HG03571 (cell line): Measurements from ENCODE around the gene TNS1.

Experiments used
- ATAC-seq: cut with Tn5 transposase; IDR thresholded peaks from one replicate; pipeline ENCODE4 v1.9.1; 2021; ENCODE audit not compliant: unreplicated experiment

TNS1 gene

DNA sequence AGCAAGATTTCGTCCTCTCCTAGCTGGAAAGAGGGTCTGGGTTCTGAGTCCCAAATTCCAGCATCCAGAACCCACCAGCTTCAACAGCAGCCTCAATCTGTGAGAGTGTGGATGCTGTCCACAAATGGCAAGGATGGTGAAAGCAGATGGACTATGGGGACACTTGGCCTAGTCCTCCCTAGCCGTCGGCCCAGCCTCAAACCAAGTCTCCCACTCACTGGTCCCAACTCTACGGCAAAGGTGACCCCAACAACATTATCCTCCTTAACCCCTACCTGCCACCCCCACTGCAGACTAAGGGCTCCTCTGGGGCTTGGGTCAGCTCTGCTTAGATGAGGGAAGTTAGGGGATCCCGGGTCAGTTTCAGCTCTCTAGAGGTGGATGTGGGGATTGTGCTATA lies 57.3 kb downstream of the TNS1 start:
- no peak for ATAC-seq

DNA sequence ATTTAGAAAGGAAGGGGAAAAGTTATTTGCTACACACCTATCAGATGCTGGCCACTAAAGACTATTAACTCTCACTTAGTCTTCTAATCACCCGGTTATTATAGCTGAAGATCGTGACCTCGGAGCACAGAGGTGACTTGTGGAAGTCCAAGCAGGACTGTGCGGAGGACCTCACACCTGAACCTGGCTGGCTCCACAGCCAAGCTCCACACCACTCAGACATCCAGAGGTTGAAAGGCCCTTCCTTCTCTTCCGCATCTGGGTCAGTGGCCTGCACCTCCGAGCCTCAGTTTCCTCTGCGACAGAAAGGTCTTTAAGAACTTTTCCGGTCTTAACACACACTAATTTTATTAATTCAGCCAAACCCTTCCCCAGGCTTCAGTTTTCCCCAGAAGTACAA lies 57.9 kb downstream of the TNS1 start:
- ATAC-seq, result no peak

DNA sequence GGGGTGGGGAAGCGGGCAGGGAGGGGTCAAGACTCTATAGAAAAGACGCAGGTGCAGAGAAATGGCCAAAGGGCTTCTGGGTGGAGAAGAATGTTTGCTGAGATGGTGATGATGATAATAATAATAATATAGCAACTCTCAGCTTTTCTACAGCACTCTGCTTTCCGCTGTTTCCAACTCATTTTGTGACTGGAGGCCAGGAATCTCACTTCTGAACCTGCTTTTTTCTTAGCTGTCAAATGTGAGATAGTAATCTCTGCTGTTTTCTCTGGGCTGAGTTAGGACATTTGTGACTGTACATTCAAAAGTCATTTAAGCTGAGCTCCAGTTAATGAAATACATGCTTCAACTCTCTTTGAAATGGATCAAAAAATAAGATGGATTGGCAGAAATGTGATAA lies 58.4 kb downstream of the TNS1 start:
- ATAC-seq, result no peak

DNA sequence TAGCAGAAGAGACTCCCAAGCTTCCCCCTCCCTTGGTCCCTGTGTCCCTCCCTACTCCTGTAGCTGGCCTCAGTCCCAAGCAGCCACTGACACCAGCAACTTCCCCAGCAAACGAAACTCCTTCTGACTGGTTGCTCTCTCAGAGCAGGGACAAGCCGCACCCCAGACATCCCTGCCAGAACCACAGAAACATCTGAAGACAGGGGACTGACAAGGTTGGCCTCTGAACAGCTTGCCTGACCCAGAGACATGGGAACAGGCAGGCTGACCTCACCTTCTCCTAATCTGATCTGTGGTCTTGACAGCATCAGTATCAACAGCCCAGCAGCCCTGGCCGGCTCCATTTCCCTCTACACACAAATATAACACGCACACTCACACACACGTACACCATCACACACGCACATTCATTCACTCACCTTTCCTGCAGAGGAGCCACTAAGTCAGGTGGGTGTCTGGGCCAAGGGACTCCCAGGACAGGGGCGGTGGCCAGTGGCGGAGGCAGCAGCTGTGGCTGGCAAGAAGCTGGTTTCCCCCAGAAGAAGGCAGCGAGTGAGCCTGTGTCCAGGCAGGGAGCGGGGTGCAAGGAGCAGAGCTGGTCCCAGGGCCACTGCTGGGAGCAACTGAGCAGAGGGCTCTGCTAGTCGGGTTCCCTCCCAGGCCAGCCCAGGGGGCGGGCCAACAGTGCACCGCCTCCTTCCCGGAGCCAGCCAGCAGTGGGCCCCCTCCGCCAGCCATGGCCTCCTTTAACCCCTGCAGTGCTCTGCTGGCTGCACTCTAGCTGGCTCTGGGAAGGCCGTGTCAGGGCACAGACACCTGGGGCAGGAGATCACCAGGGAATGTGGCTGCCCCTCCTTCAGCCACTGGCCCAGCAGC lies 59.1 kb downstream of the TNS1 start:
- ATAC-seq, result no peak

DNA sequence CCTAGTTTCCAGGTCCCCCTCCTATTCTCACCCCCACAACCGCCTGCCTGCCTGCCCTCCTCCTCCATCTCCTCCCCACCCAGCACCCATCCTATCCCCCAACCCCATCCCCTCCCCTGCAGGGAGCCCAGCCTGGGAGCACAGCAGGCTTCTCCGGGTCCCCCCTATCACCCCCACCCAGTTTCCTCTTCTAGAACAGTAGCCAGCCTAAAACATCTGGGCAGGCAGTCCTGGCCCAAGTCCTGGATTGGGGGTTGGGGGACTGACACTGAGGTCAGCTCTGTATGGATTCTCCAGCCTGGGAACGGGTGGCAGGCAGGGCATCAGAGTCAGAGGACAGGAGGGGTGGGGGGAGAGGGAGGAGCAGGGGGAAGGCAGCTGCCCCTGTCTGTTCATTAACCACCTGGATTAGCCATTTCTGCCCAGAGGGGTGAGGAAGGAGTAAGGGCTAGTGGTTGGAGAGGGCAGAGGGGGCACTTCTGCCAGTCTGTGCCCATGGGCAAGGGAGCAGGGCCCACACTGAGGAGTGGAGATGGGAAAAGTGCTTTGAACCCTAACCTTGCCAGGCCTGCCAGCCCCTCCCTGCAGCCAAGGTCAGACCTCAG lies 60.0 kb downstream of the TNS1 start:
- no peak for ATAC-seq

DNA sequence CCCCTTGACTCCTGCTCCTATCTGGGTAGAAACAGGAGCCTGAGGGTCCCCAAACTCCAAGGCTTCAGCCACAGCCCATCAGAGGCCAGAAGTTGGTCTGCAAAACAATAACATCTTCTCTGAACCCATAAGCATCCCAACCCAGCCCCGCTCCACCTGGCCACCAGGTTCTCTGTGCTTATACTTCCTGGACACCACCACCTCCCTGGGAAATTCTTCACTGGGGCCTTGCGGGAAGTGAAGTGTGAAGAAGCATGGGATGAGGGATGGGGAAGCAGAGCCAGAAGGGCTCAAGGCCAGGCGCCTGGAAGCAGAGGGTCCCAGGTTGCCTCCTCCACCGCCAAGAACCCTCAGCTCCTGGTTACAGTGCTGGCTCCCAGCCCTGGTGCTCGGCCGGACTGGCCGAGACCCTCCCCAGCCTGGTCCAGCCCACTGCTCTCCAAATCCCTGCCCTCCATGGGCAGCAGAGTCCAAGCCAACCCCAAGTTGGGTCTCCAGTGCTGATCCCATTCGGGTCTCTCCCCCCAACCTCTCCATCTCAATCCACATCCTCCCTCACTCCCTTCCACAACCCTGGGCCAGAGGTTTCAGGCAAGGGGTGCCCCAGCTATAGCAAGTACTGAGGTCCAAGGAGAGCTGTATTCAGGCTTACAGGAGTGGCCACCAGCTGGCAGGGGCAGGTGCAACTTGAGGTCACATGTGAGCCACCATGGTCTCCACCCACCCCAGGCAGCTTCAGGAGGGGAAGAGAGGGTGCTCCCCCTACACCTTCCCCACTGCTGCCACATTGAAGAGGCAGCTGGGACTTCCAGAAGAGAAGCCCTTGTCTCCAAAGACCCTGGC lies 60.7 kb downstream of the TNS1 start:
- no peak for ATAC-seq

DNA sequence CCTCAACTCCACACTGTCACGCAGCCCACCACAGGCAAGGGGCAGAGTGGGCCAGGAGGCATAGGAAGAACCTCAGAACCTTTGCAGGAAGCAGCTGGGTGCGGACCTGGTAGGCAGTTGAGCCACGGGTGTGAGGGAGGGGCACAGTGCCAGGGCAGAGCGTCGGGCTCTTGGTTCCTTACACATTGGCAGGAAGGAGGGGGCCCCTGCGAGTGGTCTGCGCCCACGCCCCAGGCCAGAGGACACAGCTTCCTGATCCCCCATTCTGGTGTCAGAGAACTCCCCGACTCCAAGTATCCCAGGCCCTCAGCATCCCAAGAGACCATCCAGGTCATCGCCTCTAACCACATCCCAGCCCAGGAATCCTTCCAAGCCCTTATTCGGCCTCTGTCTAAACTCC lies 61.5 kb downstream of the TNS1 start:
- ATAC-seq, result no peak

DNA sequence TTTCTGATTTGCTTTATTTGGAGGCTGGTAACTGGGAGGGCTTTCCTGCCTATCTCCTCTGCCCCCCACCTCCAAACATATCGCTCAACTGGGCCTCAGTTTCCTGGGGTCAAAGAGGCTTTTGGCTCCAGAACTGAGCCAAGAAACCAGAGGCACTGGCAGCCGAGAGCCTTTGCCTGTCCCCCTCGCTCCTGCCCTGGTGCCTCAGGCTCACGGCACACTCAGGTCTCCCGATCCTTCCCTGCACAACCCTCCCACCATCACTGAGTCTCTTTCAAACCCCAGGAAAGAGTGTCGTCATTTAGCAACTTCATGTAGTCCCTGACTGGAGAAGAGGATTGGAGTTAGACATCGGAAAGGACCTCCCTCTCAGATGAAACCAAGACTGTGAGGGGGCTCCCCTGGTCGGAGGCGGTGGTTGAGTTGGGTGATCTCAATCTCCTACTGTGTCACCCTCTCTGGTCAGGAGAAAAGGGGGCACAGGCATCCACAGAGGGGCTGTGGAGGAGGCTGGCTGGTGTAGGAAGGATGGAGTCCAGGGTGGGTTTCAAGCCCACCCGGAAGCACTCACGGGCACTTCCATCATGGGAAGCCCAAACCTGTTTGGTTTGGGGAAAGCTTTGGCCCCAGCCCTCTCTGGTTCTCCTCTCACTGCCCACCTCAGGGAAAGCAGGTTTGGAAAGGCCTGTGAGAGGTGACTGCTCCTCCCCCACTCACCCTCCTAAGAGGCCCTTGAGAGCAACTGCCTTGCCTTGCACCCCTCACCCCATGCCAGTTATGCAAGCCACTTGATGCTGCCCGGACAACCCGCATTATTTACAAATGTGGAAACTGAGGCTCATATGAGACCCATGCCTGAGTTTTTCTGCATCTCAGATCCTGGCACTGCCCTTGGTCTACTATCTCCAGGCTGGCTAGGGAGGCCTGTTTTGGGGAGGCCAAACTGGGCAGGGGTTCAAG lies 62.3 kb downstream of the TNS1 start:
- no peak for ATAC-seq

DNA sequence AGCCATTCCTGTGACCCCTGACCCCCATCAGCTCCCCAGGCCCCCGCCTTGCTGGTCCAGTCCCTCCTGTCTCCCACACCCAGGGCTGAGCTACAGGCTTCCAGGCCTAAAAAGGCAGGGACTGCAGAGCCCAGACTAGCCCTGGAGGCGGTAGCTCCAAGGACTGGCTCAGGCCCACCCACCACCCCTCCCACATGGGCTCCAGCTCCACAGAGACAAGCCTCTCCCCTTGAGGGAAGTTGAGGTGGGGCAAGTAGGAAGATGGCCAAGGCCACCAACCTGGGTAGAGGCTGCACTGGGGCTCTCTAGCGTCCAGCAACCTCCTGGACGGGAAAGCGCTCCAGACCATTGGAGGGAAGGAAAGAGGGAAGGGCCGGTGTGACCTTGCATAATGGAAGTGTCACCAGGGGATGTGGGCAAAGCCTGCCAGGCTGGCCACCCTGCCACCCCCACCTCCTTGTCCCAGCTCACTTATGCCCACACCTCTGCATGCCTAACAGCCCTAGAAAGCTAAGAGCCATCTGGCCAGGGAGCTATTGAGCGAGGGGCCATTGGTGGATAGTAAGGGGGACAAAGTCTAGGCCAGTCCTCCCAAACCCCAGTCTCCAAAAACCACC lies 63.1 kb downstream of the TNS1 start:
- no peak for ATAC-seq

DNA sequence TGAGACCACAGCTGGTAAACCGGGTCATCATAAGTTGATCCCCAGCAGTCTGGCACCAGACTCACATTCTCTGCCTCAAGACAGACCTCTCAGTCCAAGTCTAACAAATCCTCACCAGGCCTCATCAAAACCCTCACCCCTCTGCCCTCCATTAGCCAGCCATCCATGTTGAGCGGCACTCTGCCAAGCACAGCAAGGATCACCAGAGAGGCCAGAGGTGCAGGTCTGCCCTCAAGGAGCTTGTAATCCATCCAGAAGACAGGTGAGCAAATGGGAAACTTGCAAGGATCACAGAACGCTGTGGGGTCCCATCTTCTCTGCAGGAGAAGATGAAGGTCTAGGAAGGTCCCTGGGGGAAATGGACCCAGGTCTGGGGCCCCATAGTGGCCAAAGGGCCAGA lies 63.6 kb downstream of the TNS1 start:
- no peak for ATAC-seq

DNA sequence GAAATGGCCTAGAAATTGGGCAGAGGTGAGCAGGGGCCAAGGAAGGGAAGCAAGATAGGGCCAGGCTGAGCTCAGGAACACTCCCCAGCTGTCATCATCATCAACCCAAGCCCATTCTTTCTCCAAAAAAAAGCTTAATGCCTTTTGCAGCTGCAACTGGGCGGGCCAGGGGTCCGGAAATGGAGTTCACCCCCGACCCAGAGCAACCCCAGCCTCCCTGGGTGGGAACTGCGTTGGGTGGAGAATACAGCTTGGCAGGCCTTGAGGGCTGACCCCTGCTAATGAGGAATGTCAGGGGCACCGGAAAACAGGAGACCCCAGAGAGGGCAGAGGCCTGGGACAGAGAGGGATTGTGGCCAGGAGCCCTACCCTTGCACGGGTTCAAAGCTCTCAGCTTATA lies 64.8 kb downstream of the TNS1 start:
- no peak for ATAC-seq

DNA sequence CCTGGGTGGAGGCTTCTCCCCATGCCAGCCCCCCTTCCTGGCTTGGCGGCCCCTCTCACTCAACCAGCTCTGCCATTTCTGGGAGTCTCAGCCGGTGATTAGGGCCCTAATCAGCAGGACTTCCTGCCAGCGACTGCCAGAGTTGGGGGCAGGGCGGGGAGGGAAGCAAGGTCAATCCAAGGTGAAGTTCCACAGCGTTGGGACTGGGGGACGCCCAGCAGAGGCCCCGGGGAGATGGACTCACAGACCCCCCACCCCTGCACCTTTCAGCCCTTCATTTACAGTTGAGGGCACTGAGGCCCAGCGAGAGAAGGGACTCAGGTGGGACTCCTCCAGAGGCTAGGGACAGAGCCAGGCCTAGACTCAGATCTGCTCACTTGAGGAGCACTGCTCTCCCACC lies 65.3 kb downstream of the TNS1 start:
- no peak for ATAC-seq

DNA sequence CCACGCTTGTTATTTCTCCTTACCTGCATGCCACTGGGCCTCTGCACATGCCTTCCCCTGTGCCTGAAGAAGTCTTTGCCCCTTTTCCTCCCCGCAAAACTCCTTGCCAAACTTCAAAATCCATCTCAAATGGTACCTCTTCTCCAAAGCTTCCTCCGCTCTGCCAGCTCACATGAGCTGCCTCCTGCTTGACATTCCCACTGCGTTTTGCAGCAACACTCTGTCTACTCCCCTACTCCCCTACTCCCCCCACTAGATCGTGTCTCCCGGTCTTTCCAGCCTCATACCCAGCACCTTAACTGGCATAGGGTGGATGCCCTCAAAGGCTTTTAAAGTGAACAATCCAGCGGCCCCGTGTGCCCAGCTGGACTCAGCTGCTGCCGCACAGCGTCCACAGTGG lies 65.8 kb downstream of the TNS1 start:
- ATAC-seq, result no peak

DNA sequence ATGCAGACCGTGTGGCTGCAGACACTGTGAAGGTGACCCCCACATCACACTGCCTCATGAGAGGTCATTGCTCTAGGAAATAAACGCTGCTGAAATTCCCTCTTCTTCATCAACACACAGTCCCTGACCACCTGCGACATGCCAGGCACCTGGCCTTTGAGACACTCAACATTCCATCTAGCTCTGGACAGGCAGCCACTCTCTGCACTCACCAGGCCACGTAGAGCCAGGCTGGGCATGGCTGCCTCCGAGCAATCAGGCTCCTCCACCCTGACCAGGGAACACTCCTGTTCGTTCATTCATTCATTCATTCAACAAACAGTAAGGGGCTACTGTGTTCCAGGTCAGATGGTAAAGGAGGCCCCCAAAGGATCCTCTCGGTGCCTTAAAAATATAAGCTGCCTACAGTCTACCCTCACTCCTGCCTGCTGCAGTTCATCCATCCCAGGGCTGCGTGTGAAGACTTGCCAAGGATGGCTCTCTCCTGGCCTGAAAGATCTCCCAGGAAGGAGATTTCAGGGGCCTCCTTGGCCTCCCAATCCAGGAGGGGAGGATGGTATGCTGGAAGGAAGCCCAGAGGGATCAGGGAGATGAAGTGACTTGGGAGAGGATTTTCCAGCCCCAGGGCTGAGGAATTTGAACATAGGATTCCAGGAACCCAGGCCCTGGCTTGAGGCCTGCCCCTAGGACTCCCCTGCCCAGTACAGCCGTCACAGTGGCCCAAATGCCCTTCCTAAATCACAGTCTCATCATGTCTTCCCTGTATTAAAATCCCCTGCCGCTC lies 66.7 kb downstream of the TNS1 start:
- no peak for ATAC-seq

DNA sequence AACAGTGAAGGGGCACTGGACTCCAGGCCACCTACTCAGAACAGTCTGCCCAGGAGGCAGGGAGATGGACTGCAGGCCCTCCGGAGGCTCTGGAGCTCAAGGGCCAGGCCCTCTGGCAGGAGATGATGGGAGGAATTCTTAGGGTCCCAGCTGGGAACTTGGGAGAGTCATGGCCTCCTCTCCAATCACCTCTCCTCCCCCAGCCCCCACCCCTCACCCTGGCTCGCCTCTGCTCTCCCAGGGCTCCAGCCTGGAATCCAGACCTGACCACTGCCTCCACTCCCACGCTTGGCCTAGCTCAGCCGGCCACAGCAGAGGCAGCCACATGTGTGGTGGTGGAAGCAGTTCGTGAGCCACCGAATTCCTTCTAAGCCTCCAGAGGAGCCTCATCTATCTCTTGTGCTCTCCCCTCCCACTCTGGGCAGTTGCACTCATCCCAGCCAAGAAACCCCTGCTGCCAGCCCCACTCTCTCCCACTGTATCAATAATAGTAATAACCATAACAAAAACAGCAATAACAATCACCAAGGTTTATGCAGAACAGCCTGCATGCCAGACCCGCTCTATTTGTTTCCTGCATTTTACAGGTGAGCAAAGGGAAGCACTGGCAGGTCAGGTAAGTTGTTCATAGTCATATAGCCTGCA lies 67.4 kb downstream of the TNS1 start:
- no peak for ATAC-seq

DNA sequence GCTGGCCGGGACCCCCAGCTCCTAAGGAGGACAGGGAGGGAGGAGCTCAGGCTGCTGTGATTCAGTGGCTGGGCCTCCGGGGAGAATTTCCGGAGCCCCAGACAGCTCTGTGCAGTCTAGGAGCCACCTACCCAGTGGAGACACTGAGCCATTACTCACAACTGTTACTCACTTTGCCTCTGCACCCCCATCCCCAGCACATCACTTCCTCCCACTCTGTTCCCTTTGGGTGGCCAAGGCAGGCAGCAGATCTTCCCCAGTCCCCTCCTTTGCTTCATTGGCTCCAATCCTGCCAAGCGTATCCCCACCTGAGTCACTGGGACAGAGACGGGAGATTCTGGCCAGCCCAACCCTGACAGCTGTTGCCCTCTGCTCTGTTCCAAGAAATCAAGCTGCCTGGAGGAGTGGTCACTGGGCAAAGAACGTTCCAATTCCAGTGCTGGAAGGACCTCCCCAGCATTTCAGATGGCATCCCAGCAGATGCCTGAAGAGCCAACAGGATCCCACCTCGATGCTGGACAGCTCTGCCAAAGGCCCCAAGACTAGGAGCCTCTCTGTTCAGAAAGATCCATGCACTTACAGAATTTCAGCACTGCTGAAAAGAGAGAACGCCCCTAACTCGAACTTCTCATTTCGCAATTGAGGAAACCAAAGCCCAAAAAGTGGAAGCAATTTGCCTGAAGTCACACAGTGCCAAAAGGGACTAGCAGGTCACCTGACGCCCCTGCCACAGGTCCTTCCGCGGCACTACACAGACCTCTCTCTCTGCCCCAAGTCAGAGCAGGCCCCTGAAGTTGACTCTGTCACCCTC lies 68.3 kb downstream of the TNS1 start:
- no peak for ATAC-seq

DNA sequence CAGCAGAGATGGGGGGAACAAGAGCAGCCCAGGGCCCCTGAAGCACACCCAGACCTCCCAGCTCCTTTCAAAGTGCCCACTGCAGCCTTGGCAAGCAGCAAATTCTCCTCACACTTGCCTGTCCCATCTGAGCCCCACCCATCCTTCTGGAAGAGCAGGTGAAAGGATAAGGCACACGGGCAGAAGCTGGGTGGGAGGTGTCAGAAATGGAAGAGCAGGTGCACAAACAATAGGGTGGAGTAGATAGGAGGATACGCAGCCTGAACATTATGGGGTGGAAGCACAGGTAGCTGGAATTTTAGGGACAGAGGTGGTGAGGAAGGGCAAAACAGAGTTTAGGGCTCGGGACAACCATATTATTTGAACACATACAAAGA lies 69.2 kb downstream of the TNS1 start:
- ATAC-seq, result no peak
